Cortex of kidney (tissue), 1 donor: ENCODE measurements around the gene FBXW11.

Source experiments
- DNase-seq: peaks from one replicate; lab custom pipeline; 2025; lab: John Stamatoyannopoulos, UW

Gene FBXW11

DNA sequence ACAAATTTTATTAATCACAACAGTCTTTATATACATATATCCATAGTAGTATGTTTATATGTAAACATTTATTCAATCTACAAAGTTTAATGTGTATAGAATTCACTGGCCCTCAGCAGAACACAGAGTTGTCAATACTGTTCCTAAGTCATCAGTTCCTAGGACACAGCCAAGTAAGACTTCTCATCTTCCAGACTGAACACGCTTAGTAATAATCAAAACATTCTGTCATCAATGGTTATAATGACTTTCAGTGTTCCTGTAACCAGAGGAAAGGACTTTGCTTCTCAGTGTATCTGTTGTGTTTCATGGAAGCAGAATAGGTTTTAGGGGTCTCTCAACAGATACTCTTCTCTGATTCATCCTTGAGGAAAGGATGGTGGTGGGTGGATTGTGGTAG lies 138.7 kb downstream of the FBXW11 start:
- DNase-seq = no peak

DNA sequence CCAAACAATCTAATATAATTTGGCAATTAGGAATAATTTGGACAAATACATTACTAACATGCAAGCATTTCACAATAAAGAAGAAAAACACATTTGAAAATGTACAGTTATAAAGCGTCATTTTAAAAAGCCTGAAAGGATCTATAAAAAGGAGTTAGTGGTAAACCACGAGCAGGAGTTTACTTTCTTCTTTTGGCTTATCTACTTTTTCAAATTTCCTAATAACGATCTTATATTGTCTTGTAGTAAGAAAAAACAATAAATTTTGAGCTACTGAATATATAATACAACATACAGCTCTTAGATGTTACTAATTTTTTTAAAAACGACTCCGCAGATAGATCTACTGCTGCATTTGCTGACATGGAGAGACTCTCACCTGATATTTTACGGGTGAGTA lies 141.0 kb downstream of the FBXW11 start:
- no peak for DNase-seq

DNA sequence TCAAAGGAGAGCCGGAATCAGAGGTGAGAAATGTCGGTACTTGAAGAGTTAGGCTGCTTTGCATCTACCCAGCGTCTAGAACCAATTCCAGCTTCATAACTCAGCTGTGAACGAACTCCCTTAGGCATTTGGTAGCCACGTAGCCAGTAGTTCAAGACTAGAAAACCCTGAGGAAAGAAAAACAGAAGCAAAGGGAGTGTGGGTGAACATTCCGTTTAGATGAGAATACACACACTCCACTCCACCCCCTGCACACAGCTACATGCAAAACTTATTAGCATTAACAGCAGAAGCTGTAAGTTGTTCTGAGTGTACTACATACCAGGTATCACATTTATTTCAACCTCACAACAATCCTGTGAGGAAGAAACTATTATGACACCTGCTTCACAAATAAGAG lies 142.5 kb downstream of the FBXW11 start:
- no peak for DNase-seq

DNA sequence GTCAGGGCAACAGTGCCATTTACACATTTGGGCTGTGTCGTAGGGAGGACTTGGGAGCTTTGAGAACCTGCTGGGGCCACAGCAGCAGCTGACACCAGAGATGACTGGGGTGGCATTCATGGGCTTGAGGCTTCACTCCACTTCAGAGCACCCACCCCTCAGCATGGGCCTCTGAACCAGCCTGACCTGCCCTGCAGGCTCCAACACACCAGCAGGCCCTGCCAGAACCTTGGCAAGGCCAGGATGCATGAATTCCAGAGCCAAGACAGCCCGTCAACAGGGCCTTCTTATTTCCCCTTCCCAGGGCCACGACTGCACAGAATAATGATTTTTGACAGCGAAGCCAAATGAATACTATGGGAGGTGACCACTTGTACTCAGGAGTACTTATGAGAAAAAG lies 143.8 kb downstream of the FBXW11 start:
- DNase-seq = no peak

- DNase-seq = no peak
Observed at GRCh38 chr5:171861381-171861780, 145.1 kb downstream of the FBXW11 start.

- no peak for DNase-seq
Observed at GRCh38 chr5:171858303-171858702, 148.1 kb downstream of the FBXW11 start.

DNA sequence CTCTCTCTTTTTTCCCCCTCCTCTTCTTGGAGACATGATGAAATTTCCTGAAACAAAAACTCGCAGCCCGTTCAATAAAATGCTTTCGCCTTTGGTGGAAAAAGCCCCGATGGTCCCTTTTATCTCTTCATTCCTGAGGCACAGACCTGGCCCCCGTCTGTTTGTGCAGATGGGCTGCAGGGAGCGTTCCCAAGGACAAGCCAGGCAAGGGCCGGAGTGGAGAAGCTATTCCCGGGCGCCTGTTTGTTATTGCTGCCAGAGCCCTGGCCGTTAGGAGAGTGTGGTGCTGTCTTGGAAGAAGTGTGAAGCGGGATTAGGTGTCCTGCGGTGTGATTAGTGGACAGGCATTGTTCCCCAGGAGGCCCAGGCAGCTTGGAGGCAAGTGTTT lies 149.0 kb downstream of the FBXW11 start:
- no peak for DNase-seq

GRCh38 chr5:171855798-171856763 lies 150.4 kb downstream of the FBXW11 start:
- DNase-seq = no peak

GRCh38 chr5:171855265-171855664 lies 151.2 kb downstream of the FBXW11 start:
- DNase-seq = no peak

DNA sequence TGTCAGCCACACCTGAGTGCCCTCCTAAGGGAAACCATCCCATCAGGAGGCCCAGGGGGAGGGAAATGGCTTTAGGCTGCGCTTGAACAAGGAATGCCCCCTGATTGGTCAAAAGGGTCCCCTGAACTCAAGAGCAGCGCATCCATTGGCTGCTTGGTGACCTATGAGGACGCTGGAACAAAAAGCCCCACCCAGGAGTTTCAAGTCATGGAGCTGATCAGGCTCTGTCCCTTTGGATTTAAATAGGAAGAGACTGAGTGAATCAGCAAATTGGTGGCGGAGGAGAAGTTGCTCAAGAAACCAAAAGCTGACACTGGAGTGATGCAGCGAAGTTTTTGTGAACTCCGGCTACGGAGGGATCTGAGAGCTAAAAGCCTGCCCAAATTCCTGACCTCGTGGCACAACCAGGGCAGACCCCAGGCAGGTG lies 154.2 kb downstream of the FBXW11 start:
- no peak for DNase-seq

DNA sequence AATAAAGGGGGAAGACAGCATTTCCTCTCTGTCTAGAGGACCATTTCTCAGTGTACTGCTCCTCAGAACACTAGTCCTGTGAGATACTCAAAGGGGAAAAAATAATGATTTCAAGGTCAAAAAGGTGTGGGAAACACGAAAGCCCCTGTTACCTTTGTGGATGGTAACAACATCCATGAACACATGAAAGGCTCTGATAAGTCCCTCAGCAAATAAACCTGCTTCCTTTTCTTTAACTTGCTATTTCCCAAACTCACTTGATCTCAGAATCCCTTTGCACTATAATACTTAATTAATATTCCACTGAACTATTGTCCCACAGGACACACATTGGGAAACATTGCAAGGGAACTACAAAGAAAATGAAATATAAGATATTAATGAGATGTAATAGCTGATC lies 155.2 kb downstream of the FBXW11 start:
- no peak for DNase-seq

DNA sequence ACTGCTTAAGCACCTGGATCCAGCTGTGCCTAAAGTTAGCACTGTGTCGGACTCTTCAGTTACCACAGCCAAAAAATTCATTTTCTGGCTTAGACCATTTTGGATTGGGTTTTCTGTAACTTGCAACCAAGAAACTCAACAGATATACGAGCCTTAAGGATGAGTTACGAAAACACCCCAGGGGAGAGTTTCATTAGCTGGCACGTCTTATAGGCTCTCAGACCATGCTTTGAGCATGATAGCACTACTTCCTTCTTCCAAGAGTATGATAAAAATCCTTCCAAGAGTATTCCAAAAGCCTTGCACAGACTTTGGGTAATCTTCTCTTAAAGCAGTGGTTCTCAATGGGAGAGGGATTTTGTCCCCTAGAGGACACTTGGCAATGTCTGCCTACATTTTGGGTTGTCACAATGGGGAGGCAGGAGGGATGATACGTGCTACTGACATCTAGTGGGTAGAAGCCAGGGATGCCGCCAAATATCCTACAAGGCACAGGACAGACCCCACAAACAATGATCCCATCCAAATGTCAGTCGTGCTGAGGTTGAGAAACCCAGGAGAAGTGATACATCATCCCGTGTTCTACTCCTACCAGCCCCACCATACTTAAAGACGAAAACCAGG lies 156.0 kb downstream of the FBXW11 start:
- DNase-seq = no peak

DNA sequence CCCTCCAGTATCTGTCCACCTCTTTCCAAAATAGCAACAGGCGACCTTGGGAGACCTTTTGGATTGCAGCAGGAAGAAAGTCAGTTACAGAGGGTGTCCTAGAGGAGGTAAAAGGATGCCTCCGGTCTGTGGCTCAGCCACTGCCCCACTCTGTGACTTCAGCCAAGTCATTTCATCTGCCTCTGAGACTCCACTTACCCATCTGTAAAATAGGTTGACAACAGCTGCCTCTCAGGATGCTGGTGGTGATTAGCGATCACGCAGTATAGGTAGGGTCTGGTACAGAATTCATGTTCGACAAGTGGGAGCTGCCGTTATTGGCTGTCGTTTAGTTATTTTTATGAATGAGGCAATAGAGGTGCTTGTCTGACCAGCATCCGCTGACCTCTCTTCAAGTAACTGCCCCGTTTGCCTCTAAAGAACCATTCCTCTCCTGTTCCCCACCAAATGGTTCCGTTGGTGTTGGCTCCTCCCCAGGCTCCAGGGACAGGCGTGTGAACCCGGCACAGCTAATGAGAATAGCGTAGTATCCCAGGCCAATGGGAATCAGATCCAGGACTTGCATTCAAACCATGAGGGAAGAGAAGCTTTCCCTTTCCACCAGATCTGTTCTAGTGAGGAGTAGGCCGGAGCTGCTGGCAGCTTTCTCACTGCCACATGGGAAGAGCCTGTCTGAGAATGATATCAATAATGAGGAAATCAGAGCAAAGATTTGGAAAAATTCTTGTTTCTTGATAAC lies 156.7 kb downstream of the FBXW11 start:
- no peak for DNase-seq

DNA sequence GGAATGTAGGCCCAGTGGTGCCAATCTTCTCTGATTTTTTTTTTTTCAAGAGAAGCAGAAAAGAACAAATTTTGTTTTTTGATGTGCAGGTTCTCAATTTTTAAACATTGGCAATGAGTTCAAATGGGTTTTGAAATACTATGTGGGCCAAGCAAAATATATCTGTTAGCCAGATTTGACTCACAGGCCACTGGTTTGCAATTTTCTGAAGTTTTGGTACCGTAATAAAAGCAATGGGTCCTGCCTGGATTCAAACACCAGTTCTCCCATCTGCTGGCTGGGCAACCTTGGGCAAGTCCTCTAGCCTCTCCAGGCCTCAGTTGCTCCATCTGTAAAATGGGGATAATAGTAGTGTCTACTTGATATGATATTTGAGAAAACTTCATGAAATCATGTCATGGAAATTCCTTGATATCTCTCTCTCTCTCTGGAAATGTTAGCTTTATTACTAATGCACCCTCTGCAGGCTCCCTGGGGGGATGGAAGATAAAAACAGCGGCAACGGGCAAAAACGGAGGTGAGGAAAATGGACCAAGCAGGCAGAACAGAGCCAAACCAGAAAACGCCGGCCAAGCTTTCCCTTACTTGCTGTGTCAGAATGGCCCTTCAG lies 157.4 kb downstream of the FBXW11 start:
- no peak for DNase-seq

- no peak for DNase-seq
Observed at GRCh38 chr5:171848486-171848885, 158.0 kb downstream of the FBXW11 start.

GRCh38 chr5:171848006-171848405 lies 158.4 kb downstream of the FBXW11 start:
- no peak for DNase-seq

GRCh38 chr5:171847026-171847425 lies 159.4 kb downstream of the FBXW11 start:
- DNase-seq = no peak

DNA sequence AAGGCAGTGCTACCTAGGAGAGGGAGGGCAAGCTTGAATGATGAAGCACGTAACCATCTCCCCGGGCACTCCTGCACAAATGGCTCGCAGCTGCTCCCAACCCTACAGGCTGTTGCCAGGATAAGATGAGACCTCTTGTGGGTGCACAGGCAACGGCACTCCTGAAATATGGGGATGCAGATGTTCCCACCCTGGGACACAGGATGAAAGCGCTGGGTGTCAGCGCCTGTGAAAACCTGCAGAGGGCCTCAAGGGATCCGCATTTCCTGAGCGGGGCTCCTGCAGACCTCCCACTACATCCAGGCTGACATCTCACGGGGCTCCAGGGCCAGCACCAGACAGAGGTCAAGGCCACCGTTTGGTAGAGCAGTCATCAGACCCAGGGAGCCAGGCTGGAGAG lies 160.1 kb downstream of the FBXW11 start:
- no peak for DNase-seq

- no peak for DNase-seq
Observed at GRCh38 chr5:171845857-171846256, 160.6 kb downstream of the FBXW11 start.

DNA sequence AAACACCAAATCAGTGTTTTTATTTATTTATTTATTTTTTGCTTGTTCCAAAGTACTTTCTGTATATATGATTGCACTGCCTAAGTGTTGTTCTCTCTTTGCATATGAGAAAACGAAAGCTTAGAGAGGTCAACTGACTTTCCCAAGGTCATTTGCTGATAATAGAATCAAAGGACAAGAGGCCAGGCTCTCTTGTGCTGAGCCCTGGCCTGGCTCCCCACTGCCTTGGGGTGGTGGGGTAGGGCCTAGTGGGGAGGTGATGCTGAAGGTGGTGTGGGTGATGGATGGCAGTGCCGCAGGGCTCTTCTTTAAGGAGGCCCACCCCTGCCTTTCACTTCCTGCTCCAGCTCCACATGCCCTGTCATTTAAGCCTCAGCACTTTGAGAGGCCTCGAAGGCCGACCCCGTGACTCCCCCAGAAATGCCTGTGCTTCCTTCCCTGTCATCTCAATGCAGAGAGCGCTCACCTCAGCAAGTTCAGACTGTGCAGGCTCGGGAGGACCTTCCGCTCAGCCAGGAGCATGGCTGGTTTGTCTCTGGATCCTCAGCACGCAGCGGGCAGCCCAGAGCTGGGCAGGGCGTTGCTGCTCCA lies 161.3 kb downstream of the FBXW11 start:
- no peak for DNase-seq

- no peak for DNase-seq
Observed at GRCh38 chr5:171842777-171843328, 163.6 kb downstream of the FBXW11 start.
